ENCODE measurements around the gene UBE2Q1.

Gene UBE2Q1

DNA sequence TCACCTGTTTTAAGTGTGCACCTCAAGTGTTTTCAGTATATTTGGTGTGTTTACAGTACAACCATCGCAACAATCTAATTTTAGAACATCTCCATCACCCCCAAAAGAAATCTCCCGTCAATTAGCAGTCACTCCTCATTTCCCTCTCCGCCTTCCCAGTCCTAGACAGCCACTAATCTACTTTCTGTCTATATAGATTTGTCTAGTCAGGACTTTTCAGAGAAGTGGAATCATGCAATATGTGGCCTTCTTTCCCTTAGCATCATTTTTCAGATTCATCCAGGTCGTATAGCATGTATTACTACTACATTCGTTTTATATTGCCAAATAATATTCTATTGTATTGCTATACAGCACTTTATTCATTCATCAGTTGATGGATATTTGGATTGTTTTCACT, 54.6 kb downstream of the UBE2Q1 start:
- DNase-seq (ENCODE audit: low read depth, low spot score) = no peak

DNA sequence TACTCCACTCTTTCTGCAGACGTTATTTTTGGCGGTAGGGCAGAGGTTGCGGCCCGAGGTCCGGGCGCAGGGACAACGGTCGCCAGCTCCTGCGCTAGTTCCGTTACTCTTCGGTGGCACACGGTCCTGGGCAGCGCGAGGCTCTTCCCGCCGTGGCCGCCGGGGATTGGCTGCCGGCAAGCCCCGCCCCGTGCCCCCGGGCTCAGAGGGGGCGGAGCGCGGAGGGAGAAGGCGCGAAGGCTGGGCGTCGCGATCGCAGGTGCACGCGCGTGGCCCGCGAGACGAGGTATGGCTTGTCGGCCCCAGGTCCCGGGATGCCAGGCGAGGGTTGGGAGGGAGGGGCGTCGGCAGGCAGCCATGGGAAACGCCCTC, 55.7 kb downstream of the UBE2Q1 start:
- no peak for DNase-seq (ENCODE audit: low read depth, low spot score)

DNA sequence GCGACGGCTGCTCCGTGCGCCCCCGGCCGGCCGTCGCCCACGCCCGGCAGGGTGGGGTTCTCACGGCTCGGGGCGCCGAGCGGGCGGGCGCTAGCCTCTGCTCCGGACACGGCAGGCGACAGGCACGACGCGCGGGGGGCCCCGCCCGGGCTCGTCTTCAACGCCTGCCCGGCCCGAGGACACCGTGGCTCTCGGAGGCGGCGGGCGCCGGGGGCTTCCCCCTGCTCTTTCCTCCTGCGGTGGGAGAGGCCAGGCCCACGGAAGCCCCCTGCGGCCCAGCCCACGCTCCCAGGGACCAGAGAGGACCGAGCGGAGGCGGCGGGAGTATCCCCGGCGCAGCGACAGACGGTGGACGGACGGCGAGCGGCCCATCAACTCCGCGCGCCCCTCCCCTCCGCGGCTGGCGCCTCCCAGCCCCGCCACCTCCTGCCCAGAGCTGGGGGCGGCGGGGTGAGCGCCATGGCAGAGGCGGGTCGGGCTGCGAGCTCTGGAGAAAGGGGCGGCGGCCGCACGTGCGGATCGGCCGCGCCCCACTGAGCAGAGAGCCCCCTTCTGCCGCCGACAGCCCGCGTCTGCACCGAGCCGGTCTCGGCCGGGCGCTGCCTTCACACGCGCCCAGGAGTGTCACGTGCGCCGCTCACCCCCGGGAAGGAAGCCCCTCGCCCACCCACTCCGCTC, 56.3 kb downstream of the UBE2Q1 start, which contains the start of the genes SHE and TDRD10:
Gene SHE (minus strand): TSS at position 347 of the 678 bp plus-strand sequence. CDS start 386 bp downstream, outside the sequence.
Gene TDRD10 (plus strand): TSS at position 154 of the 678 bp plus-strand sequence. CDS start 4,685 bp downstream, outside the sequence.
- no peak for DNase-seq (ENCODE audit: low read depth, low spot score)

DNA sequence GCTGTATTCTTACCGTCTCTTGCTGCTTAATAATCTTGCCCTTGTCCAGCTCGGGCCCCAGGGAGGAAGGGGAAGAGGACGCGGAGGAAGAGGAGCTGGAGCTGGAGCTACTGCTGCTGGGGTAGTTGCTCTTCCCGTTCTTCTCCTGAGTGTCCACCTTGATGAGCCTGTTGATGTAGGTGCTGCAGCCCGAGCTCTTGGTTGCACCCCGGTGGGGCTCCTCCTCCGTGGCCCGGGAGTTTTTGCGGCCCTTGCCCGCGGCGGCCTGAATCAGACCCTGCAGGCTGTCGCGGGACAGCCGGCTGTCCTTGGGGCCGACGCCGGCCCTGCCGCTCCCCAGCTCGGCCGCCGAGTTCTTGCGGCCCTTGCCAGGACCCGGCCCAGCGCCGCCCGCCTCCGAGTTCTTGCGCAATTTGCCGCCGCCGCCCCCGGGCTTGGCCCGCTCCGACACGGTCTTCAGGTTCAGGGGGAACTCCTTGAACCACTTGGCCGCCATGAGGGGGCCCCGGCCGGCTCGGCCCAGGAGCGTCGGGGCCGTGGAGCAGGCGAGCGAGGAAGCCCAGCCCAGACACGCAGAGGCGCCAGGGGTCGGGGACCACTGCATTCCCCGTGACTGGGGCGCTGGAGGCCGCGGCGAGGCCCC, 56.9 kb downstream of the UBE2Q1 start:
- DNase-seq (ENCODE audit: low read depth, low spot score) = no peak

DNA sequence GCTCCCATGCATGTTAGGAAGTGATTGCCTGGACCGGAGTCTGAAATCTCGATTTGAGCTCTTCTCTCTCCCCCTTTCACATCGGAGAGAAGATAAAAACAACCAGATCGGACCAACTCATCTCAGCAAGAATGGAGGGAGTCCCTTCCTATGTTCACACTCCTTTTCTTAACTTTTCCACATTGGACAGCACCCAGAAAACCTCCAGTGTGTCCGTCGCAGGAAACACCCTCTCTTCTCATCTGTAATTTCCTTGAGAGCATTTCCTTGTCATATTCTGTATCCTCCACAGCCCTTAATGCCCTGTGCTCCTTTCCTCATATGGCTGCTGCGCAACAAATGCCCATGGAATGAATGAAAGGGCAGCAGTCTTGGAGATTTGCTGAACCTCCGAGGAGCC, 57.9 kb downstream of the UBE2Q1 start:
- no peak for DNase-seq (ENCODE audit: low read depth, low spot score)

DNA sequence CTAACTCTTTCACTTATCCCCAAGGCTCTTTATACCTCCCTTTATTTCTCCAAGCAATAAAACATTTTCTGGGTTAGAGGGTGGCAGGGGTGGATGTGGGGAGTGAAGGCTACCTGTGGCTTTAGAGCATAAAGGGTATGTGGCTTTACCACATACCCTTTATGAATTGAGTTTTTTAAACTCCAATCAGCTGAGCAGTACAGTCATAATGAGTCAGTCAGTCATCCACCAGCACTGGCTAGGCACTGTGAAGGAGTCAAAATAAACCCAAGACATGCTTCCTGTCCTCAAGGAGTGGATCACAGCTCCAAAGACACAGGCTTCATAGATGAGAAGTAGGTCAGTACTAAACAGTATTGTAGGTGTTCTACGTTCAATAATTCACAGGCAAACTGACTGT, 59.0 kb downstream of the UBE2Q1 start:
- DNase-seq (ENCODE audit: low read depth, low spot score) = no peak
